ENCODE data around the gene LRRC55.

LRRC55 gene

GRCh38 chr11:57181678-57182305, at the start of gene LRRC55:
Gene LRRC55 (plus strand): TSS chr11:57181953. CDS start chr11:57182023, 70 bp downstream.
- DNase-seq: no peak

- no peak for DNase-seq
These were observed 48.3 kb upstream of the LRRC55 start for GRCh38 chr11:57133366-57134038.

- DNase-seq: no peak
These were observed 47.5 kb upstream of the LRRC55 start for GRCh38 chr11:57134284-57134683.

- DNase-seq: no peak
These were observed 46.6 kb upstream of the LRRC55 start for GRCh38 chr11:57135020-57135751.

GRCh38 chr11:57140568-57140967, 41.2 kb upstream of the LRRC55 start:
- no peak for DNase-seq

GRCh38 chr11:57143459-57143858, 38.3 kb upstream of the LRRC55 start:
- DNase-seq: no peak

- no peak for DNase-seq
These were observed 37.7 kb upstream of the LRRC55 start for GRCh38 chr11:57144075-57144474.

- DNase-seq: no peak
These were observed 37.0 kb upstream of the LRRC55 start for GRCh38 chr11:57144531-57145320.

- no peak for DNase-seq
These were observed 35.5 kb upstream of the LRRC55 start for GRCh38 chr11:57146301-57146700.

GRCh38 chr11:57148621-57149020, 33.1 kb upstream of the LRRC55 start:
- no peak for DNase-seq

GRCh38 chr11:57150454-57150917, 31.3 kb upstream of the LRRC55 start:
- no peak for DNase-seq

GRCh38 chr11:57152134-57152533, 29.6 kb upstream of the LRRC55 start:
- DNase-seq: no peak

GRCh38 chr11:57153448-57153847, 28.3 kb upstream of the LRRC55 start:
- no peak for DNase-seq

- DNase-seq: no peak
These were observed 27.0 kb upstream of the LRRC55 start for GRCh38 chr11:57154739-57155138.

GRCh38 chr11:57155400-57155799, 26.4 kb upstream of the LRRC55 start:
- no peak for DNase-seq

- DNase-seq: no peak
These were observed 25.7 kb upstream of the LRRC55 start for GRCh38 chr11:57155838-57156607.

- no peak for DNase-seq
These were observed 24.8 kb upstream of the LRRC55 start for GRCh38 chr11:57156928-57157327.

- DNase-seq: no peak
These were observed 24.1 kb upstream of the LRRC55 start for GRCh38 chr11:57157624-57158023.

GRCh38 chr11:57158180-57158579, 23.6 kb upstream of the LRRC55 start:
- DNase-seq: no peak

GRCh38 chr11:57158599-57158998, 23.2 kb upstream of the LRRC55 start:
- no peak for DNase-seq

- no peak for DNase-seq
These were observed 21.1 kb upstream of the LRRC55 start for GRCh38 chr11:57160665-57161064.

GRCh38 chr11:57161351-57161750, 20.4 kb upstream of the LRRC55 start:
- no peak for DNase-seq
